ENCODE data around the gene ADAM17. TPM values are rescaled to one million over a fixed set of nuclear protein-coding genes. Genes with fewer than 3 reads are reported as not detected.

The ADAM17 gene
- total RNA-seq, 4 donors from 2014 or later: 30.6 to 50.9 (median 42.6) TPM

DNA sequence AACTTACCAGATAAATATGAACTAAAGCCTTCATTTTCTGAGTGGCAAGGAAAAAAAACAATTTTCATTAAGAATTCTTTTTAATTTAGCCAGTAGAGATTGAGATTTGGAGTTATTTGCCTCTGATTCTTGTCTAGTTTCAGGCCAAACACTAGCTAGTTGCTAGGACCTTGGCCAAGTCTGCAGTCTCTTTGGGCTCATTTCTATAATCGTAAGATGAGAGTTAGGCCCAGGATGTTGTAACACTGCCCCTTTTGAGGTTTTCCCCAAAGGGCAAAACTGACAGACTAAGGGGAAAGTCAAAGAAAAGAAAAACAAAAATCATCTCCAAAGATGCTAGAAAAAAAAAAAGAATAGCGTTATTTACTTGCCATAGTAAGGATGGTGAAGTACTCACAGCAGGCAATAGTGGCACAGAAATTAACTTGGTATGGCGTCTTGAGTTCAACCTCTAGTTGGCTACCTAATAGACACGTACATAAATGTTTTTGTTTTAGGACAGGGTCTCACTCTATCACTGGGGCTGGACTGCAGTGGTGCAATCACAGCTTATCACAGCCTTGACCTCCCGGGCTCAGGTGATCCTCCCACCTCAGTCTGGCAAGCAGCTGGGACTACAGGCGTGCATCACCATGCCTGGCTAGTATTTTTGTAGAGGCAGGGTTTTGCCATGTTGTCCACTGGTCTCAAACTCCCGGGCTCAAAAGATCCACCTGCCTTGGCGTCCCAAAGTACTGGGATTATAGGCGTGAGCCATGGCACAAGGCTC is 23.0 kb upstream of the ADAM17 start:
- WGBS, 2 donors: 75 to 76% methylated on average over 9 of the region's 9 CpGs
- no peak for TF ChIP-seq EP300 (IDR thresholded peaks at IDR 0.05)
- TF ChIP-seq, protein P1, sequence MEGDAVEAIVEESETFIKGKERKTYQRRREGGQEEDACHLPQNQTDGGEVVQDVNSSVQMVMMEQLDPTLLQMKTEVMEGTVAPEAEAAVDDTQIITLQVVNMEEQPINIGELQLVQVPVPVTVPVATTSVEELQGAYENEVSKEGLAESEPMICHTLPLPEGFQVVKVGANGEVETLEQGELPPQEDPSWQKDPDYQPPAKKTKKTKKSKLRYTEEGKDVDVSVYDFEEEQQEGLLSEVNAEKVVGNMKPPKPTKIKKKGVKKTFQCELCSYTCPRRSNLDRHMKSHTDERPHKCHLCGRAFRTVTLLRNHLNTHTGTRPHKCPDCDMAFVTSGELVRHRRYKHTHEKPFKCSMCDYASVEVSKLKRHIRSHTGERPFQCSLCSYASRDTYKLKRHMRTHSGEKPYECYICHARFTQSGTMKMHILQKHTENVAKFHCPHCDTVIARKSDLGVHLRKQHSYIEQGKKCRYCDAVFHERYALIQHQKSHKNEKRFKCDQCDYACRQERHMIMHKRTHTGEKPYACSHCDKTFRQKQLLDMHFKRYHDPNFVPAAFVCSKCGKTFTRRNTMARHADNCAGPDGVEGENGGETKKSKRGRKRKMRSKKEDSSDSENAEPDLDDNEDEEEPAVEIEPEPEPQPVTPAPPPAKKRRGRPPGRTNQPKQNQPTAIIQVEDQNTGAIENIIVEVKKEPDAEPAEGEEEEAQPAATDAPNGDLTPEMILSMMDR (IDR thresholded peaks at IDR 0.05): no peak
- no peak for TF ChIP-seq POLR2A (IDR thresholded peaks at IDR 0.05)
- no peaks in the 10 kb centered on the region for H3K9me3 ChIP-seq
- no peak overlapping the region for H3K4me3 ChIP-seq
- H3K27me3 ChIP-seq: no peaks in the 10 kb centered on the region
- peak in 1 of 2 donors; percentile 30 for DNase-seq (ENCODE audit: low spot score in 2 of 2)
- H3K27ac ChIP-seq: peak overlapping the region in 2 of 4 donors; percentile 23 to 28
- peaks cover 0 to 32% (median 0%) of the 10 kb centered on the region in 3 donors for H3K36me3 ChIP-seq
- peaks cover 0 to 14% (median 2%) of the 10 kb centered on the region in 4 donors for H3K4me1 ChIP-seq

DNA sequence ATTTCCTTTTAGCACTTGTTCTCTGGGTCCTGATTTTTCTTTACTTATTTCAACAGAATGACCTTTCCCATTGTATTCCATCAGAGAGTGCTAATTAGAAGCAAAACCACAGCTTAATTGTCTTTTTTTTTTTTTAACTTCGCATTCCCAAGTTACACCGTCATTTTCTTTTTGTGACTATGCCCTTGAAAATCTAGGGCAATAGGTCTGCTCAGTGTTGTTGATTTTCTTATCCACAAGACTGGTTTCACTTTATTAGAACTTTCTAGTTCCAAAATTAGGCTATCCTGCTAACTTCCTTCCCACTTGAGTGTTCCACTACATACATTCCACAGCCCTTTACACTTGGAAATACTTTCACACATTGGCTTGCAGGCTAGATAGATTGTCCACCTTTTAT is 18.7 kb upstream of the ADAM17 start:
- H3K9me3 ChIP-seq: no peaks in the 10 kb centered on the region
- peaks cover 0 to 14% (median 2%) of the 10 kb centered on the region in 4 donors for H3K4me1 ChIP-seq
- H3K36me3 ChIP-seq: peaks cover 0 to 1% (median 0%) of the 10 kb centered on the region in 3 donors
- TF ChIP-seq, protein P1 (IDR thresholded peaks at IDR 0.05): no peak
- TF ChIP-seq EP300 (IDR thresholded peaks at IDR 0.05): no peak
- TF ChIP-seq POLR2A (IDR thresholded peaks at IDR 0.05): no peak
- 55 to 64% methylated on average over 2 of the region's 2 CpGs for WGBS, 2 donors
- DNase-seq (ENCODE audit: low spot score in 2 of 2): no peak
- H3K27ac ChIP-seq: peak overlapping the region in 2 of 4 donors; percentile 45 to 68
- no peaks in the 10 kb centered on the region for H3K27me3 ChIP-seq
- no peak overlapping the region for H3K4me3 ChIP-seq

DNA sequence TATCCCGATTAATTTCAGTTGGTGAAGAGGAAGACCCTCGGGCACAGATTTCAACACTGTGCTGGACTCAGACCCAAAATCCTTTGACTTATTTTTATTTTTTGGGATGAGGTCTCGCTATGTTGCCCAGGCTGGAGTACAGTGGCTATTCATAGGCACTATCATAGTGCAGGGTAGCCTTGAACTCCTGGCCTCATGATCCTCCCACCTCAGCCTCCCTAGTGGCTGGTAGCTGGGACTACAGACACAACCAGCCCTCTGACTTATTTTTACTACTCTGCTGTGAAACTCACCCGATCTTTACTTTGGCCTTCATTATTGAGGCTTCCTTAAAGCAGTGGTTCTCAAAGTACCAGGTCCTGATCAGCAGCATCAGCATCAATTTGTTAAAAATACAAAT is 18.2 kb upstream of the ADAM17 start:
- Histone ChIP-seq H3K27ac (peak overlapping the region in 2 of 4 donors; percentile 45 to 68), H3K4me3 (no peak overlapping the region), H3K27me3 (no peaks in the 10 kb centered on the region), H3K4me1 (peaks cover 0 to 10% (median 2%) of the 10 kb centered on the region in 4 donors), H3K9me3 (no peaks in the 10 kb centered on the region), H3K36me3 (no peaks in the 10 kb centered on the region)
- 85 to 90% methylated on average over 4 of the region's 4 CpGs for WGBS, 2 donors
- no peak for DNase-seq (ENCODE audit: low spot score in 2 of 2)
- TF ChIP-seq, protein P1 (IDR thresholded peaks at IDR 0.05): peak in 1 of 5 experiments; percentile 4
- TF ChIP-seq POLR2A (IDR thresholded peaks at IDR 0.05): no peak

DNA sequence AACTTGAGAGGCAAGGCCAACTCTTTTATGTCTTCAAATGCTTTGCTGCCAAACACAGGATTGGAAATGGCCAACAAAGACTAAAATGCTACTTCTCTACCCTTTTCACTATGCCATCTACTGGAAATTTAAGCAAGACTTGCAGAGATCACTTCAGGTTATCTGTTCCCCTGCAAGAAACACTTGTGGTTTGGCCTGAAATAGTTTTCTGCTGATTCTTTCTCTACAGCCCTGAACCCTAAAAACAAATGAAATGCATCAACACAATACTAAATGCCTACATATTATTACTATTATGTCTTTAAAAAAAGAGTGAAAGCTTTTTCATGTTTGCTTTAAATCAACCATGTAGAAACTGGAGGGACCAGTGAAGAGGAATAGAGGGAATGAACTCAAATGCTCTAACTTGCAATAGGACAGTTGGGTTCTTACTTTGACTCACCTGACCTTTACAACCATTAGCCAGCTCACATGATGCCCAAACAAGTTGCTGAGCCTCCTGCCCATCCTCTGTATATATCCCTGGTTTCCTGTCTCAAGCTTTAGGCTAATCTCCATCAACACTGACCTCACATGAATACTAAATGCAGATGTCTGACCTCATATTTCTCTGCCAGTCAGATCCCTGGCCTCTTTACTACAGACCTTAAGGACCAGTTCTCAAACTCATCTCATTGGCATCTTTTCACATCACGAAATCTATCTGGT is 17.5 kb upstream of the ADAM17 start:
- DNase-seq (ENCODE audit: low spot score in 2 of 2): no peak
- TF ChIP-seq, protein P1 (IDR thresholded peaks at IDR 0.05): no peak
- TF ChIP-seq EP300 (IDR thresholded peaks at IDR 0.05): no peak
- Histone ChIP-seq H3K9me3 (no peaks in the 10 kb centered on the region), H3K4me3 (no peak overlapping the region), H3K27me3 (no peaks in the 10 kb centered on the region), H3K27ac (no peak overlapping the region), H3K36me3 (no peaks in the 10 kb centered on the region), H3K4me1 (peaks cover 0 to 4% (median 2%) of the 10 kb centered on the region in 4 donors)
- 95 to 97% methylated on average over 1 of the region's 1 CpG for WGBS, 2 donors
